HG03354 (cell line): ENCODE results near the gene ATP2B1.

Experiments
- ATAC-seq: cut with Tn5 transposase; IDR thresholded peaks from one replicate; pipeline ENCODE4 v1.9.1; 2021; ENCODE audit warnings: mild to moderate bottlenecking; ENCODE audit not compliant: unreplicated experiment, poor library complexity, severe bottlenecking

The ATP2B1 gene

GRCh38 chr12:89665556-89665955 is 43.1 kb downstream of the ATP2B1 start:
- no peak for ATAC-seq

GRCh38 chr12:89664441-89664840 is 44.2 kb downstream of the ATP2B1 start:
- no peak for ATAC-seq

GRCh38 chr12:89663577-89664357 is 44.9 kb downstream of the ATP2B1 start:
- ATAC-seq: peak; percentile 79

- ATAC-seq: no peak
Observed at GRCh38 chr12:89662623-89663022, 46.0 kb downstream of the ATP2B1 start.

- ATAC-seq: peak; percentile 35
Observed at GRCh38 chr12:89661706-89662330, 46.8 kb downstream of the ATP2B1 start.

- ATAC-seq: no peak
Observed at GRCh38 chr12:89657739-89658138, 50.9 kb downstream of the ATP2B1 start.

GRCh38 chr12:89657066-89657465 is 51.6 kb downstream of the ATP2B1 start:
- no peak for ATAC-seq

GRCh38 chr12:89655841-89656240 is 52.8 kb downstream of the ATP2B1 start:
- ATAC-seq: no peak

GRCh38 chr12:89651192-89651591 is 57.4 kb downstream of the ATP2B1 start:
- ATAC-seq: no peak

- ATAC-seq: no peak
Observed at GRCh38 chr12:89650239-89650638, 58.4 kb downstream of the ATP2B1 start.

GRCh38 chr12:89649820-89650219 is 58.8 kb downstream of the ATP2B1 start:
- ATAC-seq: no peak

- no peak for ATAC-seq
Observed at GRCh38 chr12:89649139-89649538, 59.5 kb downstream of the ATP2B1 start.

GRCh38 chr12:89648211-89648930 is 60.3 kb downstream of the ATP2B1 start:
- ATAC-seq: no peak

- no peak for ATAC-seq
Observed at GRCh38 chr12:89645434-89645833, 63.2 kb downstream of the ATP2B1 start.

GRCh38 chr12:89642959-89643358 is 65.7 kb downstream of the ATP2B1 start:
- ATAC-seq: no peak

- no peak for ATAC-seq
Observed at GRCh38 chr12:89636776-89637160, 71.9 kb downstream of the ATP2B1 start.

GRCh38 chr12:89636052-89636775 is 72.4 kb downstream of the ATP2B1 start:
- ATAC-seq: no peak

GRCh38 chr12:89634508-89634907 is 74.1 kb downstream of the ATP2B1 start:
- ATAC-seq: no peak

GRCh38 chr12:89632778-89633177 is 75.9 kb downstream of the ATP2B1 start:
- ATAC-seq: no peak

GRCh38 chr12:89622115-89622514 is 86.5 kb downstream of the ATP2B1 start:
- ATAC-seq: no peak
